ENCODE measurements around the gene TRA2A. TPM values are rescaled to one million over a fixed set of nuclear protein-coding genes. Genes with fewer than 3 reads are reported as not detected.

Gene TRA2A
- total and polyA plus RNA-seq, 2 donors (not counting 3 experiments of a cell fraction or from before 2014, with no cell fraction given): 55.1 to 112 TPM

DNA sequence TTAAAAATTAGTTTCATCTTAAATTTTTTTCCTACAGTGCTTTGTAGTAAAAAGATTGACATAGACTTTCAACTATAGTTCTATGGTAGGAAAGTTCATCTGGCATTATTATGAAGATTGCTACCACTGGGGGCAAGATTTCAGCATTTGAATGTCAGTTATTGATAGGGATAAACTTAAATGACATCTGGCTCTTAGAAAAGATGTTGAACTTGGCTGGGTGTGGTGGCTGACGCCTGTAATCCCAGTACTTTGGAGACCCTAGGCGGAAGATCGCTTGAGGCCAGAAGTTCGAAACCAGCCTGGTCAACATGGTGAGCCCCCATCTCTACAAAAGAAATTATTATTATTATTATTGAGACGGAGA is 1.4 kb upstream of the TRA2A start:
- FAIRE-seq (no peak), DNase-seq (ENCODE audit: low read depth, low spot score) (no peak)
- Histone ChIP-seq H3K9ac (replicated peaks; ENCODE audit: extremely low read depth, insufficient read depth, low read length) (no peak overlapping the region), H3K79me2 (ENCODE audit: control insufficient read depth, insufficient read depth, low read length) (peaks cover 36% of the 10 kb centered on the region), H3K27ac (ENCODE audit: insufficient read depth, low read depth, low read length) (no peak overlapping the region), H3K27me3 (ENCODE audit: control insufficient read depth in 2 of 2, insufficient read depth in 2 of 2, low read length in 2 of 2) (no peaks in the 10 kb centered on the region), H3K9me3 (replicated peaks; ENCODE audit: control insufficient read depth, insufficient read depth, low read length) (no peaks in the 10 kb centered on the region), H3K4me2 (ENCODE audit: insufficient read depth, low read length) (no peak overlapping the region), H2AFZ (ENCODE audit: low read depth, low read length) (no peak overlapping the region), H3K9me1 (replicated peaks; ENCODE audit: control insufficient read depth, extremely low read depth, insufficient read depth, low read length) (no peaks in the 10 kb centered on the region), H3K4me1 (ENCODE audit: control insufficient read depth, extremely low read depth, insufficient read depth, low read length) (peaks cover 20% of the 10 kb centered on the region), H3K4me3 (replicated peaks in 1 of 3; ENCODE audit: insufficient read depth in 1 of 3, low read depth in 1 of 3, low read length in 3 of 3) (no peak overlapping the region), H4K20me1 (replicated peaks; ENCODE audit: control insufficient read depth, extremely low read depth, insufficient read depth, low read length) (peaks cover 12% of the 10 kb centered on the region), H3K36me3 (ENCODE audit: control insufficient read depth in 2 of 2, extremely low read depth in 1 of 2, insufficient read depth in 2 of 2, low read length in 2 of 2) (no peaks in the 10 kb centered on the region)
- ChIA-PET POLR2A (interaction anchor here (0.6 kb wide), 1 partner anchor 683 kb away, joined by 5 read pairs; no protein-coding TSS in a partner anchor), CTCF (interaction anchor here (1.0 to 1.4 kb wide), 3 partner anchors 12 to 260 kb away, joined by 3 to 6 read pairs (median 3); no protein-coding TSS in a partner anchor)
- BruUV-seq (replicated peaks): no TSS peak
- intact Hi-C loops (cut with micrococcal nuclease) (loop anchor here (5.0 kb wide), 1 partner anchor 101 kb away; no protein-coding TSS in a partner anchor), dilution Hi-C loops (cut with MboI; ENCODE audit: extremely low pct_ligation_motif_present, low sequenced_read_pairs) (no loop called here)
- TF ChIP-seq, protein P1, sequence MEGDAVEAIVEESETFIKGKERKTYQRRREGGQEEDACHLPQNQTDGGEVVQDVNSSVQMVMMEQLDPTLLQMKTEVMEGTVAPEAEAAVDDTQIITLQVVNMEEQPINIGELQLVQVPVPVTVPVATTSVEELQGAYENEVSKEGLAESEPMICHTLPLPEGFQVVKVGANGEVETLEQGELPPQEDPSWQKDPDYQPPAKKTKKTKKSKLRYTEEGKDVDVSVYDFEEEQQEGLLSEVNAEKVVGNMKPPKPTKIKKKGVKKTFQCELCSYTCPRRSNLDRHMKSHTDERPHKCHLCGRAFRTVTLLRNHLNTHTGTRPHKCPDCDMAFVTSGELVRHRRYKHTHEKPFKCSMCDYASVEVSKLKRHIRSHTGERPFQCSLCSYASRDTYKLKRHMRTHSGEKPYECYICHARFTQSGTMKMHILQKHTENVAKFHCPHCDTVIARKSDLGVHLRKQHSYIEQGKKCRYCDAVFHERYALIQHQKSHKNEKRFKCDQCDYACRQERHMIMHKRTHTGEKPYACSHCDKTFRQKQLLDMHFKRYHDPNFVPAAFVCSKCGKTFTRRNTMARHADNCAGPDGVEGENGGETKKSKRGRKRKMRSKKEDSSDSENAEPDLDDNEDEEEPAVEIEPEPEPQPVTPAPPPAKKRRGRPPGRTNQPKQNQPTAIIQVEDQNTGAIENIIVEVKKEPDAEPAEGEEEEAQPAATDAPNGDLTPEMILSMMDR (IDR thresholded peaks at IDR 0.05; ENCODE audit: extremely low read depth in 1 of 2, insufficient read depth in 1 of 2, low read depth in 1 of 2, low read length in 2 of 2): no peak
- TF ChIP-seq POLR2AphosphoS5 (IDR thresholded peaks at IDR 0.05; ENCODE audit: insufficient read depth, low read depth, low read length) (no peak), FOS (IDR thresholded peaks at IDR 0.05; ENCODE audit: borderline replicate concordance, insufficient read depth, low read length) (no peak), JUN (IDR thresholded peaks at IDR 0.05; ENCODE audit: borderline replicate concordance, insufficient read depth, insufficient read length, low read depth) (no peak), MYC (IDR thresholded peaks at IDR 0.05; ENCODE audit: low read depth, low read length) (no peak), EZH2 (IDR thresholded peaks at IDR 0.05; ENCODE audit: borderline replicate concordance, low read depth, low read length, severe bottlenecking) (no peak), GATA2 (IDR thresholded peaks at IDR 0.05; ENCODE audit: insufficient read depth, insufficient read length, low read depth, low read length) (no peak), POLR2A (IDR thresholded peaks at IDR 0.05; ENCODE audit: low read depth, low read length) (no peak)
- TF ChIP-seq, protein P2, sequence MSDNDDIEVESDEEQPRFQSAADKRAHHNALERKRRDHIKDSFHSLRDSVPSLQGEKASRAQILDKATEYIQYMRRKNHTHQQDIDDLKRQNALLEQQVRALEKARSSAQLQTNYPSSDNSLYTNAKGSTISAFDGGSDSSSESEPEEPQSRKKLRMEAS (IDR thresholded peaks at IDR 0.05; ENCODE audit: insufficient read depth, insufficient read length): no peak
